ENCODE data around the gene TTC1.
A peak's percentile ranks its signal among the peaks of the same experiment; 100 is the strongest.

TTC1 gene

GRCh38 chr5:160105686-160106360, 96.9 kb downstream of the TTC1 start:
- no peak overlapping the region for H3K9ac ChIP-seq (ENCODE audit: low read length)
- no peak overlapping the region; the same call in 1 of the 2 replicates for H3K27ac ChIP-seq (ENCODE audit: low read depth, low read length)
- H3K9me3 ChIP-seq (ENCODE audit: insufficient read depth, low read length) = no peaks in the 10 kb centered on the region
- no peaks in the 10 kb centered on the region for H4K20me1 ChIP-seq (ENCODE audit: low read depth, low read length)
- peaks cover 13% of the 10 kb centered on the region; the same call in 1 of the 2 replicates for H3F3A ChIP-seq (ENCODE audit: insufficient read depth)
- no peak overlapping the region for H2AFZ ChIP-seq (ENCODE audit: low read depth, low read length, severe bottlenecking)
- peaks cover 62% of the 10 kb centered on the region for H3K79me2 ChIP-seq (ENCODE audit: insufficient read depth, low read length)
- no peak overlapping the region for H3K4me3 ChIP-seq (ENCODE audit: insufficient read depth, low read length, poor library complexity, severe bottlenecking)
- no peaks in the 10 kb centered on the region; the same call in 1 of the 2 replicates for H3K36me3 ChIP-seq (ENCODE audit: low read length)
- H3K27me3 ChIP-seq (ENCODE audit: low read length) = no peaks in the 10 kb centered on the region
- no peaks in the 10 kb centered on the region for H3K9me2 ChIP-seq (replicated peaks; ENCODE audit: insufficient read depth, low read length)
- TF ChIP-seq CTCF (IDR thresholded peaks at IDR 0.05; ENCODE audit: insufficient read depth, low read length, poor library complexity, severe bottlenecking) = no peak
- TF ChIP-seq EZH2phosphoT487 (conservative IDR thresholded peaks at IDR 0.05; ENCODE audit: low read length) = no peak
- peak overlapping the region; percentile 1 for H3K4me2 ChIP-seq (ENCODE audit: low read depth, low read length, poor library complexity, severe bottlenecking)

GRCh38 chr5:160108124-160108523, 99.2 kb downstream of the TTC1 start:
- Histone ChIP-seq H3K9me2 (replicated peaks; ENCODE audit: insufficient read depth, low read length) (no peaks in the 10 kb centered on the region), H3K36me3 (ENCODE audit: low read length) (peaks cover 10% of the 10 kb centered on the region), H3K27me3 (ENCODE audit: low read length) (no peaks in the 10 kb centered on the region), H3K9ac (ENCODE audit: low read length) (no peak overlapping the region), H2AFZ (ENCODE audit: low read depth, low read length, severe bottlenecking) (no peak overlapping the region), H4K20me1 (ENCODE audit: low read depth, low read length) (no peaks in the 10 kb centered on the region), H3K4me2 (ENCODE audit: low read depth, low read length, poor library complexity, severe bottlenecking) (no peak overlapping the region), H3F3A (ENCODE audit: insufficient read depth) (peaks cover 13% of the 10 kb centered on the region; the same call in 1 of the 2 replicates), H3K79me2 (ENCODE audit: insufficient read depth, low read length) (peaks cover 64% of the 10 kb centered on the region), H3K9me3 (ENCODE audit: insufficient read depth, low read length) (no peaks in the 10 kb centered on the region), H3K27ac (ENCODE audit: low read depth, low read length) (no peak overlapping the region), H3K4me3 (ENCODE audit: insufficient read depth, low read length, poor library complexity, severe bottlenecking) (no peak overlapping the region)
- TF ChIP-seq CTCF (IDR thresholded peaks at IDR 0.05; ENCODE audit: insufficient read depth, low read length, poor library complexity, severe bottlenecking) (no peak), EZH2phosphoT487 (conservative IDR thresholded peaks at IDR 0.05; ENCODE audit: low read length) (no peak)
